ENCODE data around the gene SMG6.

Gene SMG6

DNA sequence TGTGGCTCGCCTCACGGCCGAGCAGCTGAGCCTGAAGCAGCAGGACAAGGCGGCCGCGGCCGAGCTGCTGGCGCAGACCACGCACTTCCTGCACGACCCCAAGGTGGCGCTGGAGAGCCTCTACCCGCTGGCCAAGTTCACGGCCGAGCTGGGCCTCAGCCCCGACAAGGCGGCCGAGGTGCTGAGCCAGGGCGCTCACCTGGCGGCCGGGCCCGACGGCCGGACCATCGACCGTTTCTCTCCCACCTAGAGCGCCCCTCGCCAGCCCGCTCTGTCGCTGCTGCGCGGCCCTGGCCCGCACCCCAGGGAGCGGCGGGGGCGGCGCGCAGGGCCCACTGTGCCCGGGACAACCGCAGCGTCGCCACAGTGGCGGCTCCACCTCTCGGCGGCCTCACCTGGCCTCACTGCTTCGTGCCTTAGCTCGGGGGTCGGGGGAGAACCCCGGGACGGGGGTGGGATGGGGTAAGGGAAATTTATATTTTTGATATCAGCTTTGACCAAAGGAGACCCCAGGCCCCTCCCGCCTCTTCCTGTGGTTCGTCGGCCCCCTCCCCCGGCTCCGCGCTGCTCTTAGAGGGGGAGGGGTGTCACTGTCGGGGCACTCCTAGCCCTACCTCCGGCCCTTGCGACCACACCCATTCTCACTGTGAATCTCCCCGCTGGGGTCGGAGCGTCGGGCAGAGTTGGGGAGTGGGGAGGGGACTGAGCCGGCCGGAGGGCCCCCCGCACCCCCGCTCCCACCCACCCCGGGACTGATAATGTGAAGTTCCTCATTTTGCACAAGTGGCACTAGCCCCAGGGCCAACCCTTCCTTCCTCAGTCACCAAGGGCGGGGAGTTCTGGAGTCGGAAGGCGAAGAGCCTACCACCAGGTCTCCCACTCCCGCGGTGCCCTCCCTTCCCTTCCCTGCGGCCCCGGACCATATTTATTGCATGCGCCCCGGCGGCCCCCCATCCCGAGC lies 244.7 kb downstream of the SMG6 start:
- Histone ChIP-seq H3K27me3 (ENCODE audit: control insufficient read depth in 1 of 2, insufficient read depth in 1 of 2, low read length in 2 of 2) (no peaks in the 10 kb centered on the region), H3K9ac (ENCODE audit: low read length) (peak overlapping the region; percentile 93), H3K4me2 (ENCODE audit: low read length, poor library complexity, severe bottlenecking) (no peak overlapping the region), H3K4me1 (ENCODE audit: control insufficient read depth, insufficient read depth, low read depth, low read length) (peaks cover 44% of the 10 kb centered on the region), H2AK5ac (ENCODE audit: low read length, severe bottlenecking) (no peak overlapping the region), H3K14ac (ENCODE audit: low read length in 2 of 2) (no peak overlapping the region), H3K4me3 (ENCODE audit: insufficient read depth in 1 of 2, low read depth in 1 of 2, low read length in 2 of 2) (peak overlapping the region in 1 of 2 experiments; percentile 70), H2AFZ (ENCODE audit: low read depth, low read length) (no peak overlapping the region), H2BK15ac (ENCODE audit: low read depth, poor library complexity, severe bottlenecking) (peak overlapping the region; percentile 58), H4K91ac (ENCODE audit: low read length) (peak overlapping the region; percentile 90), H3K4ac (ENCODE audit: low read depth in 1 of 2, low read length in 2 of 2) (peak overlapping the region in 1 of 2 experiments; percentile 9), H3K27ac (ENCODE audit: low read length, poor library complexity, severe bottlenecking) (no peak overlapping the region), H2BK5ac (ENCODE audit: low read depth, low read length, poor library complexity, severe bottlenecking) (no peak overlapping the region), H3K9me3 (ENCODE audit: control insufficient read depth, low read length) (no peaks in the 10 kb centered on the region), H4K8ac (ENCODE audit: low read length) (peak overlapping the region; percentile 90), H3K23ac (ENCODE audit: low read length in 2 of 2) (no peak overlapping the region), H2BK12ac (ENCODE audit: low read length in 2 of 2) (peak overlapping the region in 1 of 2 experiments; percentile 54), H2BK120ac (ENCODE audit: low read depth, low read length) (peak overlapping the region; percentile 77), H3K36me3 (ENCODE audit: control insufficient read depth in 1 of 2, insufficient read depth in 2 of 2, low read depth in 1 of 2, low read length in 2 of 2) (peaks cover 33 to 61% of the 10 kb centered on the region in 2 experiments), H3K79me1 (replicated peaks; ENCODE audit: low read length, poor library complexity, severe bottlenecking) (peaks cover 13% of the 10 kb centered on the region), H3K18ac (ENCODE audit: low read depth in 1 of 2, low read length in 2 of 2) (peak overlapping the region; percentile 67 to 83)
- 60% methylated on average over 58 of the region's 78 CpGs for WGBS
- peak; percentile 48 for DNase-seq

DNA sequence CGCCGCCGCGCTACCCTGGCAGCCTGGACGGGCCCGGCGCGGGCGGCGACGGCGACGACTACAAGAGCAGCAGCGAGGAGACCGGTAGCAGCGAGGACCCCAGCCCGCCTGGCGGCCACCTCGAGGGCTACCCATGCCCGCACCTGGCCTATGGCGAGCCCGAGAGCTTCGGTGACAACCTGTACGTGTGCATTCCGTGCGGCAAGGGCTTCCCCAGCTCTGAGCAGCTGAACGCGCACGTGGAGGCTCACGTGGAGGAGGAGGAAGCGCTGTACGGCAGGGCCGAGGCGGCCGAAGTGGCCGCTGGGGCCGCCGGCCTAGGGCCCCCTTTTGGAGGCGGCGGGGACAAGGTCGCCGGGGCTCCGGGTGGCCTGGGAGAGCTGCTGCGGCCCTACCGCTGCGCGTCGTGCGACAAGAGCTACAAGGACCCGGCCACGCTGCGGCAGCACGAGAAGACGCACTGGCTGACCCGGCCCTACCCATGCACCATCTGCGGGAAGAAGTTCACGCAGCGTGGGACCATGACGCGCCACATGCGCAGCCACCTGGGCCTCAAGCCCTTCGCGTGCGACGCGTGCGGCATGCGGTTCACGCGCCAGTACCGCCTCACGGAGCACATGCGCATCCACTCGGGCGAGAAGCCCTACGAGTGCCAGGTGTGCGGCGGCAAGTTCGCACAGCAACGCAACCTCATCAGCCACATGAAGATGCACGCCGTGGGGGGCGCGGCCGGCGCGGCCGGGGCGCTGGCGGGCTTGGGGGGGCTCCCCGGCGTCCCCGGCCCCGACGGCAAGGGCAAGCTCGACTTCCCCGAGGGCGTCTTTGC lies 245.6 kb downstream of the SMG6 start:
- peak; percentile 30 for DNase-seq
- H3K27me3 ChIP-seq (ENCODE audit: control insufficient read depth in 1 of 2, insufficient read depth in 1 of 2, low read length in 2 of 2): no peaks in the 10 kb centered on the region
- H2BK12ac ChIP-seq (ENCODE audit: low read length in 2 of 2): peak overlapping the region; percentile 56 to 89
- H3K9me3 ChIP-seq (ENCODE audit: control insufficient read depth, low read length): no peaks in the 10 kb centered on the region
- WGBS: 77% methylated on average over 95 of the region's 98 CpGs
- peak overlapping the region in 1 of 2 experiments; percentile 68 for H3K14ac ChIP-seq (ENCODE audit: low read length in 2 of 2)
- H2BK15ac ChIP-seq (ENCODE audit: low read depth, poor library complexity, severe bottlenecking): no peak overlapping the region
- no peak overlapping the region for H2AFZ ChIP-seq (ENCODE audit: low read depth, low read length)
- no peak overlapping the region for H3K27ac ChIP-seq (ENCODE audit: low read length, poor library complexity, severe bottlenecking)
- H3K36me3 ChIP-seq (ENCODE audit: control insufficient read depth in 1 of 2, insufficient read depth in 2 of 2, low read depth in 1 of 2, low read length in 2 of 2): peaks cover 25 to 55% of the 10 kb centered on the region in 2 experiments
- H3K4ac ChIP-seq (ENCODE audit: low read depth in 1 of 2, low read length in 2 of 2): peak overlapping the region; percentile 19 to 80
- peak overlapping the region; percentile 90 for H4K8ac ChIP-seq (ENCODE audit: low read length)
- no peak overlapping the region for H3K4me2 ChIP-seq (ENCODE audit: low read length, poor library complexity, severe bottlenecking)
- peaks cover 44% of the 10 kb centered on the region for H3K4me1 ChIP-seq (ENCODE audit: control insufficient read depth, insufficient read depth, low read depth, low read length)
- peak overlapping the region in 1 of 2 experiments; percentile 16 for H3K23ac ChIP-seq (ENCODE audit: low read length in 2 of 2)
- H4K91ac ChIP-seq (ENCODE audit: low read length): peak overlapping the region; percentile 90
- H3K79me1 ChIP-seq (replicated peaks; ENCODE audit: low read length, poor library complexity, severe bottlenecking): peaks cover 10% of the 10 kb centered on the region
- H3K9ac ChIP-seq (ENCODE audit: low read length): peak overlapping the region; percentile 93
- H3K4me3 ChIP-seq (ENCODE audit: insufficient read depth in 1 of 2, low read depth in 1 of 2, low read length in 2 of 2): peak overlapping the region in 1 of 2 experiments; percentile 70
- no peak overlapping the region for H2AK5ac ChIP-seq (ENCODE audit: low read length, severe bottlenecking)
- peak overlapping the region; percentile 40 to 67 for H3K18ac ChIP-seq (ENCODE audit: low read depth in 1 of 2, low read length in 2 of 2)
- no peak overlapping the region for H2BK5ac ChIP-seq (ENCODE audit: low read depth, low read length, poor library complexity, severe bottlenecking)
- H2BK120ac ChIP-seq (ENCODE audit: low read depth, low read length): peak overlapping the region; percentile 99

DNA sequence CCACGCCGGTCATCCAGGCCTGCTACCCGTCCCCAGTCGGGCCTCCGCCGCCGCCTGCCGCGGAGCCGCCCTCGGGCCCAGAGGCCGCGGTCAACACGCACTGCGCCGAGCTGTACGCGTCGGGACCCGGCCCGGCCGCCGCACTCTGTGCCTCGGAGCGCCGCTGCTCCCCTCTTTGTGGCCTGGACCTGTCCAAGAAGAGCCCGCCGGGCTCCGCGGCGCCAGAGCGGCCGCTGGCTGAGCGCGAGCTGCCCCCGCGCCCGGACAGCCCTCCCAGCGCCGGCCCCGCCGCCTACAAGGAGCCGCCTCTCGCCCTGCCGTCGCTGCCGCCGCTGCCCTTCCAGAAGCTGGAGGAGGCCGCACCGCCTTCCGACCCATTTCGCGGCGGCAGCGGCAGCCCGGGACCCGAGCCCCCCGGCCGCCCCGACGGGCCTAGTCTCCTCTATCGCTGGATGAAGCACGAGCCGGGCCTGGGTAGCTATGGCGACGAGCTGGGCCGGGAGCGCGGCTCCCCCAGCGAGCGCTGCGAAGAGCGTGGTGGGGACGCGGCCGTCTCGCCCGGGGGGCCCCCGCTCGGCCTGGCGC lies 246.3 kb downstream of the SMG6 start:
- Histone ChIP-seq H2AK5ac (ENCODE audit: low read length, severe bottlenecking) (no peak overlapping the region), H2BK5ac (ENCODE audit: low read depth, low read length, poor library complexity, severe bottlenecking) (no peak overlapping the region), H4K8ac (ENCODE audit: low read length) (peak overlapping the region; percentile 90), H3K4me1 (ENCODE audit: control insufficient read depth, insufficient read depth, low read depth, low read length) (peaks cover 37% of the 10 kb centered on the region), H3K23ac (ENCODE audit: low read length in 2 of 2) (peak overlapping the region; percentile 54 to 86), H2AFZ (ENCODE audit: low read depth, low read length) (no peak overlapping the region), H3K27me3 (ENCODE audit: control insufficient read depth in 1 of 2, insufficient read depth in 1 of 2, low read length in 2 of 2) (no peaks in the 10 kb centered on the region), H3K14ac (ENCODE audit: low read length in 2 of 2) (peak overlapping the region; percentile 25 to 76), H3K4me3 (ENCODE audit: insufficient read depth in 1 of 2, low read depth in 1 of 2, low read length in 2 of 2) (peak overlapping the region in 1 of 2 experiments; percentile 70), H3K9ac (ENCODE audit: low read length) (peak overlapping the region; percentile 93), H3K18ac (ENCODE audit: low read depth in 1 of 2, low read length in 2 of 2) (peak overlapping the region; percentile 40 to 67), H3K36me3 (ENCODE audit: control insufficient read depth in 1 of 2, insufficient read depth in 2 of 2, low read depth in 1 of 2, low read length in 2 of 2) (peaks cover 24 to 55% of the 10 kb centered on the region in 2 experiments), H3K79me1 (replicated peaks; ENCODE audit: low read length, poor library complexity, severe bottlenecking) (peaks cover 10% of the 10 kb centered on the region), H3K4me2 (ENCODE audit: low read length, poor library complexity, severe bottlenecking) (no peak overlapping the region), H2BK12ac (ENCODE audit: low read length in 2 of 2) (peak overlapping the region in 1 of 2 experiments; percentile 50), H3K9me3 (ENCODE audit: control insufficient read depth, low read length) (no peaks in the 10 kb centered on the region), H2BK120ac (ENCODE audit: low read depth, low read length) (peak overlapping the region; percentile 99), H3K4ac (ENCODE audit: low read depth in 1 of 2, low read length in 2 of 2) (peak overlapping the region; percentile 19 to 80), H4K91ac (ENCODE audit: low read length) (peak overlapping the region; percentile 90), H3K27ac (ENCODE audit: low read length, poor library complexity, severe bottlenecking) (no peak overlapping the region), H2BK15ac (ENCODE audit: low read depth, poor library complexity, severe bottlenecking) (peak overlapping the region; percentile 48)
- peak; percentile 38 for DNase-seq
- 22% methylated on average over 71 of the region's 81 CpGs for WGBS
